ENCODE data around the gene MEPE.

GRCh38 chr4:87855559-87855958 is 22.8 kb downstream of the MEPE start:
- TF ChIP-seq POLR2A (IDR thresholded peaks at IDR 0.05), result no peak
- no peak for TF ChIP-seq CTCF (IDR thresholded peaks at IDR 0.05)

Data from adrenal gland (tissue), 5 donors.